Mammary epithelial cell (primary cell): ENCODE measurements around the gene ACAP2.

ENCODE experiments used
- EZH2 ChIP-seq: IDR thresholded peaks from 2 replicates; pipeline ENCODE4 v1.6.1; 2012; ENCODE audit warnings: low read length, inconsistent platforms, borderline replicate concordance
- TF ChIP-seq, protein P1 (sequence below), 2 donors: IDR thresholded peaks in 1 of 2; conservative IDR thresholded peaks in 1 of 2; 2 replicates each; pipeline ENCODE4 v1.5.1; 2011 to 2012; ENCODE audit warnings: inconsistent platforms in 2 of 2, low read length in 2 of 2, mild to moderate bottlenecking in 2 of 2, control low read depth in 1 of 2, low read depth in 1 of 2; ENCODE audit not compliant: insufficient read depth in 1 of 2; ENCODE audit errors: extremely low read depth in 1 of 2

DNA sequence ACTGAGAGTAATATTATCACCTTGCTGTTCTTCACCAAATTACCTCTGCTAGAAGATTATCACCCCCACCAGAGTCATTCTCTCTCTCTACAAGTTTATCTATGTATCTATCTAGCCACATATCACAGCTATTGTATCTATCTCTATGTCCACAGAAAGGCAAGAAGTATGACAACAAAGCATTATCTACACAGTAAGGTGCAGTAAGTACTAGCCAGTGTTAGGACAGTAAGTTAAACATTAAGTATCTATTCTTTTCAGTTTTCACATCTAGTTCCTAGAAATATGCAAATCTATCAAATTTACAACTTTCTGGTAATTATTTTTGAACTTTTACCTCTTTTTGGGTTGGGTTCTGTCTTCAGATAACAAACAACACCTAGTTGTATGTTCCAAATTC, 145.4 kb downstream of the ACAP2 start:
- TF ChIP-seq, protein P1, sequence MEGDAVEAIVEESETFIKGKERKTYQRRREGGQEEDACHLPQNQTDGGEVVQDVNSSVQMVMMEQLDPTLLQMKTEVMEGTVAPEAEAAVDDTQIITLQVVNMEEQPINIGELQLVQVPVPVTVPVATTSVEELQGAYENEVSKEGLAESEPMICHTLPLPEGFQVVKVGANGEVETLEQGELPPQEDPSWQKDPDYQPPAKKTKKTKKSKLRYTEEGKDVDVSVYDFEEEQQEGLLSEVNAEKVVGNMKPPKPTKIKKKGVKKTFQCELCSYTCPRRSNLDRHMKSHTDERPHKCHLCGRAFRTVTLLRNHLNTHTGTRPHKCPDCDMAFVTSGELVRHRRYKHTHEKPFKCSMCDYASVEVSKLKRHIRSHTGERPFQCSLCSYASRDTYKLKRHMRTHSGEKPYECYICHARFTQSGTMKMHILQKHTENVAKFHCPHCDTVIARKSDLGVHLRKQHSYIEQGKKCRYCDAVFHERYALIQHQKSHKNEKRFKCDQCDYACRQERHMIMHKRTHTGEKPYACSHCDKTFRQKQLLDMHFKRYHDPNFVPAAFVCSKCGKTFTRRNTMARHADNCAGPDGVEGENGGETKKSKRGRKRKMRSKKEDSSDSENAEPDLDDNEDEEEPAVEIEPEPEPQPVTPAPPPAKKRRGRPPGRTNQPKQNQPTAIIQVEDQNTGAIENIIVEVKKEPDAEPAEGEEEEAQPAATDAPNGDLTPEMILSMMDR (conservative IDR thresholded peaks at IDR 0.05 in 1 of 2, IDR thresholded peaks at IDR 0.05 in 1 of 2; ENCODE audit: extremely low read depth in 1 of 2, insufficient read depth in 1 of 2, low read depth in 1 of 2, low read length in 2 of 2), result no peak
- no peak for TF ChIP-seq EZH2
